ENCODE data around the gene FCRL3. TPM values are rescaled to one million over a fixed set of nuclear protein-coding genes. Genes with fewer than 3 reads are reported as not detected.

The FCRL3 gene
- total and polyA plus RNA-seq, 2 of the 13 experiments (the other 11 are each of a cell fraction or from before 2014, with no cell fraction given): not detected

GRCh38 chr1:157628773-157629172, 71.8 kb downstream of the FCRL3 start:
- WGBS (ENCODE audit: low lambda C conversion rate): 0% methylated on average over 1 of the region's 1 CpG
- ATAC-seq (no peak), FAIRE-seq (no peak), DNase-seq (ENCODE audit: low spot score) (no peak)
- Histone ChIP-seq H3K9me3 (ENCODE audit: low read length) (no peaks in the 10 kb centered on the region), H3K4me3 (replicated peaks in 1 of 3; ENCODE audit: insufficient read depth in 1 of 3, low read depth in 2 of 3, low read length in 3 of 3) (no peak overlapping the region), H3K4me1 (ENCODE audit: insufficient read depth, low read length) (no peaks in the 10 kb centered on the region), H4K20me1 (ENCODE audit: insufficient read depth, low read length) (no peaks in the 10 kb centered on the region), H3K36me3 (replicated peaks in 1 of 2; ENCODE audit: control insufficient read depth in 1 of 2, insufficient read depth in 2 of 2, low read length in 2 of 2) (no peaks in the 10 kb centered on the region), H3K9ac (ENCODE audit: insufficient read depth, low read depth, low read length) (no peak overlapping the region), H3K27ac (ENCODE audit: extremely low read length, insufficient read depth, low read length) (no peak overlapping the region), H3K79me2 (ENCODE audit: insufficient read depth, low read length) (no peaks in the 10 kb centered on the region), H3K27me3 (ENCODE audit: control insufficient read depth in 1 of 2, insufficient read depth in 2 of 2, low read length in 2 of 2) (no peaks in the 10 kb centered on the region), H2AFZ (ENCODE audit: low read length) (no peak overlapping the region), H3K4me2 (ENCODE audit: low read depth, low read length) (no peak overlapping the region)
- intact Hi-C loops (cut with micrococcal nuclease; ENCODE audit: unreplicated experiment): no loop called here
- TF ChIP-seq ZFP91 (CRISPR knock-in tag; IDR thresholded peaks at IDR 0.05; ENCODE audit: borderline replicate concordance) (no peak), ZBTB14 (CRISPR knock-in tag; IDR thresholded peaks at IDR 0.05) (no peak), NCOA5 (CRISPR knock-in tag; IDR thresholded peaks at IDR 0.05) (no peak), IRF2 (CRISPR knock-in tag; IDR thresholded peaks at IDR 0.05) (no peak), ZNF709 (CRISPR knock-in tag; IDR thresholded peaks at IDR 0.05) (no peak), ZNF496 (CRISPR knock-in tag; IDR thresholded peaks at IDR 0.05; ENCODE audit: insufficient replicate concordance) (no peak), ZNF251 (CRISPR knock-in tag; IDR thresholded peaks at IDR 0.05) (no peak), ETV5 (CRISPR knock-in tag; IDR thresholded peaks at IDR 0.05; ENCODE audit: borderline replicate concordance) (no peak), ZNF143 (CRISPR knock-in tag; IDR thresholded peaks at IDR 0.05) (no peak), BCLAF1 (IDR thresholded peaks at IDR 0.05) (no peak), ETV6 (CRISPR knock-in tag; conservative IDR thresholded peaks at IDR 0.05) (no peak), MIER2 (CRISPR knock-in tag; IDR thresholded peaks at IDR 0.05) (no peak), NR3C1 (CRISPR knock-in tag; IDR thresholded peaks at IDR 0.05) (no peak), ARHGAP35 (CRISPR knock-in tag; IDR thresholded peaks at IDR 0.05; ENCODE audit: borderline replicate concordance) (no peak)
- in situ Hi-C loops (cut with HindIII; ENCODE audit: extremely low pct_ligation_motif_present, low pct_unique_long_range_greater_than_20kb): no loop called here
- CTCF ChIA-PET (ENCODE audit: low intra/inter-chr PET ratio, low total read pairs): no interaction called here
- POLR2A ChIA-PET: no interaction called here
- no TSS peak for BruUV-seq (replicated peaks)

All from HepG2 (cell line).